Heart left ventricle (tissue), 16 donors: ENCODE data around the gene SUSD1. TPM values are rescaled to one million over a fixed set of nuclear protein-coding genes. Genes with fewer than 3 reads are reported as not detected.
"Not testable (repeated sequence)": the region's sequence is repeated elsewhere in the genome, so short reads cannot be mapped to it uniquely, and the experiment has no call there.

Experiments used
- ATAC-seq, 4 donors: fragments of 200-7000 bp; cut with Tn5 transposase; one replicate each; pipeline ENCODE4 v1.9.1; 2020 to 2022; ENCODE audit warnings: moderate library complexity in 4 of 4, mild to moderate bottlenecking in 3 of 4, moderate number of reproducible peaks in 1 of 4
- DNase-seq, 5 donors: peaks; one replicate each; pipeline ENCODE4 v3.0.0-alpha.2; 2020
- H3K27ac ChIP-seq, 12 donors: fragments of 200-600 bp; sonication (generic) in 4 of 12; one replicate each; pipeline versions ENCODE4 v1.5.0 to v1.8.0; 2016 to 2022; ENCODE audit warnings: mild to moderate bottlenecking in 2 of 12
- H3K27me3 ChIP-seq, 9 donors: fragments of 200-600 bp; sonication (generic) in 2 of 9; one replicate each; pipeline versions ENCODE4 v1.5.1 to v1.8.0; 2016 to 2022; ENCODE audit warnings: mild to moderate bottlenecking in 3 of 9
- H3K36me3 ChIP-seq, 9 donors: fragments of 200-600 bp; sonication (generic) in 2 of 9; one replicate each; pipeline versions ENCODE4 v1.5.0 to v1.8.0; 2018 to 2022; ENCODE audit warnings: mild to moderate bottlenecking in 2 of 9
- H3K4me1 ChIP-seq, 12 donors: fragments of 200-600 bp; sonication (generic) in 4 of 12; one replicate each; pipeline versions ENCODE4 v1.5.0 to v1.8.0; 2016 to 2022; ENCODE audit warnings: mild to moderate bottlenecking in 3 of 12
- H3K4me3 ChIP-seq, 12 donors: fragments of 200-600 bp; sonication (generic) in 4 of 12; one replicate each; pipeline versions ENCODE4 v1.5.0 to v1.8.0; 2017 to 2022; ENCODE audit warnings: mild to moderate bottlenecking in 9 of 12, moderate library complexity in 4 of 12
- H3K9me3 ChIP-seq, 12 donors: fragments of 200-600 bp; sonication (generic) in 4 of 12; one replicate each; pipeline versions ENCODE4 v1.5.0 to v1.8.0; 2016 to 2022; ENCODE audit warnings: mild to moderate bottlenecking in 1 of 12
- CTCF ChIP-seq, 12 donors: fragments of 200-600 bp; sonication (generic) in 4 of 12; IDR thresholded peaks; one replicate each; pipeline versions ENCODE4 v1.5.0 to v1.8.0; 2018 to 2022; ENCODE audit warnings: antibody characterized with exemption in 12 of 12, mild to moderate bottlenecking in 5 of 12
- POLR2A ChIP-seq, 2 donors: fragments of 450-650 bp; IDR thresholded peaks; one replicate each; pipeline ENCODE4 v1.6.1; 2017; ENCODE audit warnings: antibody characterized with exemption in 2 of 2, mild to moderate bottlenecking in 2 of 2, moderate library complexity in 2 of 2
- WGBS, 4 donors: extraction: QIAGEN DNeasy Blood & Tissue Kit in 2 of 4; methylation state at CpG; one replicate each; pipeline versions ENCODE4 v1.1.5 to v1.1.7; 2013 to 2018; 5-methylcytosine and 5-hydroxymethylcytosine counted together
- intact Hi-C, 10 donors: fragments of 100-400 bp; cut with DNase I; formaldehyde crosslinking; loops; one replicate each; pipeline versions ENCODE4 v1.11.1 to v1.14.2; 2022
- polyA plus RNA-seq, 2 donors: library from polyadenylated mRNA; stranded (reverse); fragments of 200-250 nt; gene quantifications; one replicate each; pipeline ENCODE4 v1.2.3, GENCODE V29; 2013
- total RNA-seq, 9 donors: library from RNA; depleted of rRNA in 2 of 9; stranded (reverse); fragments of >200 nt in 2 of 9; fragmentation: NEBNext Ultra II Directional in 3 of 9; extraction: Animal tissue kit (Norgen Biotek cat#: 25700) in 3 of 9; gene quantifications; one replicate each; pipeline versions ENCODE4 v1.1.0 to v1.2.4, GENCODE V29; 2016 to 2023
- donor health status: ischemic (EF 13 %, LVEDD 7.1; RV severe dilation, severe dysfunction).
- donor health status: healthy with polysubstance abuse.
- donor health status: DM: no; HTN: yes; CAD: no.
- donor health status: DM: no; HTN: no; CAD: no.
- donor health status: ischemic (EF 25% LVEDD 6.9; RV normal size, moderate dysfunction).
- donor health status: ischemic (EF 25% LVEDD 5.7; RV mildly dilated, moderate dysfunction).
- donor health status: healthy.
- donor health status: DM: yes; HTN: yes; CAD: no.
- donor health status: ischemic (EF 35%, LVEDD 5.7; RV mildly dilated, moderate dysfunction).
- donor health status: nonischemic (EF 11% LVEDD 7.7; RV severe dilation, severe dysfunction).
- donor health status: DM: yes; HTN: yes; CAD: no.
- donor health status: PGD.
- donor health status: ischemic (EF 29% LVEDD 5.4; RV normal size, mild dysfunction).
- donor health status: nonischemic (EF 23%, LVEDD 6.1; RV moderate dilation, normal function).

Gene SUSD1
- total and polyA plus RNA-seq, 11 donors: 1.0 to 22.7 (median 6.0) TPM

GRCh38 chr9:112130347-112130746 lies 44.8 kb downstream of the SUSD1 start:
- H3K27me3 ChIP-seq: no peaks in the 10 kb centered on the region
- no peaks in the 10 kb centered on the region for H3K4me1 ChIP-seq
- 82 to 92% (median 89%) methylated on average over 2 of the region's 2 CpGs for WGBS, 4 donors
- H3K36me3 ChIP-seq: peaks cover 0 to 23% (median 0%) of the 10 kb centered on the region in 9 donors
- no peak overlapping the region for H3K4me3 ChIP-seq
- TF ChIP-seq CTCF (IDR thresholded peaks at IDR 0.05): no peak
- TF ChIP-seq POLR2A (IDR thresholded peaks at IDR 0.05): no peak
- H3K27ac ChIP-seq: no peak overlapping the region
- no peak for ATAC-seq
- intact Hi-C loops: no loop called here
- peaks cover 0 to 10% (median 0%) of the 10 kb centered on the region in 12 donors for H3K9me3 ChIP-seq
- DNase-seq: no peak

- H3K4me3 ChIP-seq: no peak overlapping the region
- peaks cover 0 to 10% (median 0%) of the 10 kb centered on the region in 12 donors for H3K9me3 ChIP-seq
- H3K27me3 ChIP-seq: no peaks in the 10 kb centered on the region
- WGBS, 4 donors: 90 to 98% (median 92%) methylated on average over 6 of the region's 6 CpGs
- no peak for DNase-seq
- ATAC-seq: no peak
- intact Hi-C loops: no loop called here
- TF ChIP-seq CTCF (IDR thresholded peaks at IDR 0.05) (no peak), POLR2A (IDR thresholded peaks at IDR 0.05) (no peak)
- no peaks in the 10 kb centered on the region for H3K4me1 ChIP-seq
- peaks cover 0 to 23% (median 0%) of the 10 kb centered on the region in 9 donors for H3K36me3 ChIP-seq
- no peak overlapping the region for H3K27ac ChIP-seq
Measured at GRCh38 chr9:112129246-112129645, 45.9 kb downstream of the SUSD1 start.

- WGBS, 4 donors: 91 to 97% (median 96%) methylated on average over 5 of the region's 5 CpGs
- not testable (repeated sequence) for DNase-seq
Measured at GRCh38 chr9:112128399-112128798, 46.7 kb downstream of the SUSD1 start.

GRCh38 chr9:112127281-112127680 lies 47.8 kb downstream of the SUSD1 start:
- intact Hi-C loops: no loop called here
- no peaks in the 10 kb centered on the region for H3K9me3 ChIP-seq
- TF ChIP-seq CTCF (IDR thresholded peaks at IDR 0.05): no peak
- H3K27me3 ChIP-seq: no peaks in the 10 kb centered on the region
- DNase-seq: no peak
- no peak for ATAC-seq
- H3K27ac ChIP-seq: no peak overlapping the region
- WGBS, 4 donors: 88 to 95% (median 91%) methylated on average over 3 of the region's 3 CpGs
- no peak overlapping the region for H3K4me3 ChIP-seq
- no peaks in the 10 kb centered on the region for H3K4me1 ChIP-seq
- H3K36me3 ChIP-seq: peaks cover 0 to 30% (median 12%) of the 10 kb centered on the region in 9 donors

More at GRCh38 chr9:112128399-112128798, 46.7 kb downstream of the SUSD1 start:
- H3K27me3 ChIP-seq, intact Hi-C loops, H3K4me3 ChIP-seq, ATAC-seq, H3K4me1 ChIP-seq, H3K9me3 ChIP-seq, H3K27ac ChIP-seq: not testable (repeated sequence)
- peaks cover 0 to 26% (median 8%) of the 10 kb centered on the region in 9 donors for H3K36me3 ChIP-seq

- Histone ChIP-seq H3K4me3 (no peak overlapping the region), H3K27ac (no peak overlapping the region), H3K9me3 (no peaks in the 10 kb centered on the region), H3K4me1 (no peaks in the 10 kb centered on the region), H3K36me3 (peaks cover 0 to 42% (median 12%) of the 10 kb centered on the region in 9 donors), H3K27me3 (no peaks in the 10 kb centered on the region)
- WGBS, 4 donors: 90 to 94% (median 91%) methylated on average over 1 of the region's 1 CpG
- DNase-seq (no peak), ATAC-seq (no peak)
- intact Hi-C loops: no loop called here
- TF ChIP-seq POLR2A (IDR thresholded peaks at IDR 0.05) (no peak), CTCF (IDR thresholded peaks at IDR 0.05) (no peak)
Measured at GRCh38 chr9:112125951-112126388, 49.1 kb downstream of the SUSD1 start.
